ENCODE results near the gene HTT.
"Not testable (repeated sequence)": the region's sequence is repeated elsewhere in the genome, so short reads cannot be mapped to it uniquely, and the experiment has no call there.

Gene HTT

DNA sequence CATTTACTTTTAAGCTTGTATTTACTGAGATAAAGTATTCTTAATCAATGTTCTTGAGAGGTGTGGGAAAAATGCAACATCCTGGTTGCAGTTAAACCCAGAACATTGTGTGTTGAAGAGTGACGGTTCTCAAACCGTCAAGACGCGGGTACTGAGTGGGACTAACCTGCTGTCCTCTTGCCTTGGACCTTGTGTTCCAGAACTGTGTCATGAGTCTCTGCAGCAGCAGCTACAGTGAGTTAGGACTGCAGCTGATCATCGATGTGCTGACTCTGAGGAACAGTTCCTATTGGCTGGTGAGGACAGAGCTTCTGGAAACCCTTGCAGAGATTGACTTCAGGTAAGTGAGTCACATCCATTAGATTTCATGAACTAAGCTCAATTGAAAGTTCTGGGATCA, 59.7 kb downstream of the HTT start:
- H3K36me3 ChIP-seq (ENCODE audit: control insufficient read depth, insufficient read depth, low read length): peaks cover 41% of the 10 kb centered on the region
- no peak overlapping the region for H3K4me3 ChIP-seq (ENCODE audit: insufficient read depth, low read depth, low read length)
- H3K4me1 ChIP-seq (ENCODE audit: control insufficient read depth, insufficient read depth, low read length): no peaks in the 10 kb centered on the region
- no peak overlapping the region for H3K27ac ChIP-seq (ENCODE audit: insufficient read depth, low read depth, low read length, poor library complexity, severe bottlenecking)
- 94 to 97% methylated on average over 5 of the region's 5 CpGs for WGBS, 2 experiments
- no peaks in the 10 kb centered on the region for H3K9me3 ChIP-seq (ENCODE audit: control insufficient read depth, low read length)
- H3K27me3 ChIP-seq (ENCODE audit: control insufficient read depth, insufficient read depth, low read length, poor library complexity, severe bottlenecking): no peaks in the 10 kb centered on the region

- WGBS, 2 experiments: 93 to 98% methylated on average over 6 of the region's 6 CpGs
- Histone ChIP-seq H3K4me1 (ENCODE audit: control insufficient read depth, insufficient read depth, low read length) (no peaks in the 10 kb centered on the region), H3K27ac (ENCODE audit: insufficient read depth, low read depth, low read length, poor library complexity, severe bottlenecking) (no peak overlapping the region), H3K9me3 (ENCODE audit: control insufficient read depth, low read length) (no peaks in the 10 kb centered on the region), H3K4me3 (ENCODE audit: insufficient read depth, low read depth, low read length) (no peak overlapping the region), H3K27me3 (ENCODE audit: control insufficient read depth, insufficient read depth, low read length, poor library complexity, severe bottlenecking) (no peaks in the 10 kb centered on the region), H3K36me3 (ENCODE audit: control insufficient read depth, insufficient read depth, low read length) (peaks cover 36% of the 10 kb centered on the region)
Measured at GRCh38 chr4:3135155-3136011, 60.9 kb downstream of the HTT start.

DNA sequence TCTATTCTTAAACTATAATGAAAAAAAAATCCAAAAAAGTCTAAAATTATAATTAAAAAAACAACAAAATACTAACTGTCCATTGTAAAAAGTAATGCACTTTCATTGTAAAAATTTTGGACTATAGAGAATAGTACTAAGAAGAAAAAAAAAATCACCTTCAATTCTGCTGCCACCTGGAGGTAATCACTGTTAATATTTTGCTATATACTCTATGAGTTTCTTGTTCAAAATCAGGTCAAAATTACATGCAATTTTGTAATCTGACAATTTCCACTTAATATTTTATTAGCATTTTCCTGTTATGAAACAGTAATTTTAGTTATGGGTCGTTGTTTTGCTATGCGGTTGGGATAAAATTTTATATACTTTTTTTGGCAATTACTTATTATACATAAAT, 62.0 kb downstream of the HTT start:
- Histone ChIP-seq H3K27ac (ENCODE audit: insufficient read depth, low read depth, low read length, poor library complexity, severe bottlenecking) (no peak overlapping the region), H3K4me1 (ENCODE audit: control insufficient read depth, insufficient read depth, low read length) (no peaks in the 10 kb centered on the region), H3K36me3 (ENCODE audit: control insufficient read depth, insufficient read depth, low read length) (peaks cover 32% of the 10 kb centered on the region), H3K4me3 (ENCODE audit: insufficient read depth, low read depth, low read length) (no peak overlapping the region), H3K9me3 (ENCODE audit: control insufficient read depth, low read length) (no peaks in the 10 kb centered on the region), H3K27me3 (ENCODE audit: control insufficient read depth, insufficient read depth, low read length, poor library complexity, severe bottlenecking) (no peaks in the 10 kb centered on the region)
- WGBS, 2 experiments: no CpG with 5 or more reads among the region's 2 CpGs

DNA sequence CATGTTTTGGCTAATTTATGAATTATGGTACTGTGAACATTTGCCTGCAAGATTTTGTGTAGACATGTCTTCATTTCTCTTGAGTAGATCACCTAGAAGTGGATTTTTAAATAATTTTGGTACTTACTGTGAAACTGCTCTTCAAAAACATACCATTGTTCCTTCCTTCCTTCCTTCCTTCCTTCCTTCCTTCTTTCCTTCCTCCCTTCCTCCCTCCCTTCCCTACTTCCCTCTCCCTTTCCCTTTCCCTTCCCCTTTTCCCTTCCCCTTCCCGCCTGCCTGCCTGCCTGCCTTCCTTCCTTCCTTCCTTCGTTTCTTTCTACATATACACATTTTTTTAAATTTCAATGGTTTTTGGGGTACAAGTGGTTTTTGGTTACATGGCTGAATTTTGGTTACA, 63.4 kb downstream of the HTT start:
- H3K4me3 ChIP-seq (ENCODE audit: insufficient read depth, low read depth, low read length): no peak overlapping the region
- H3K27me3 ChIP-seq (ENCODE audit: control insufficient read depth, insufficient read depth, low read length, poor library complexity, severe bottlenecking): no peaks in the 10 kb centered on the region
- 88% methylated on average over 1 of the region's 2 CpGs; no CpG with 5 or more reads in 1 of the 2 experiments for WGBS, 2 experiments
- peaks cover 19% of the 10 kb centered on the region for H3K36me3 ChIP-seq (ENCODE audit: control insufficient read depth, insufficient read depth, low read length)
- no peaks in the 10 kb centered on the region for H3K4me1 ChIP-seq (ENCODE audit: control insufficient read depth, insufficient read depth, low read length)
- no peak overlapping the region for H3K27ac ChIP-seq (ENCODE audit: insufficient read depth, low read depth, low read length, poor library complexity, severe bottlenecking)
- H3K9me3 ChIP-seq (ENCODE audit: control insufficient read depth, low read length): no peaks in the 10 kb centered on the region

GRCh38 chr4:3145234-3145924, 70.9 kb downstream of the HTT start:
- Histone ChIP-seq H3K27me3 (ENCODE audit: control insufficient read depth, insufficient read depth, low read length, poor library complexity, severe bottlenecking) (no peaks in the 10 kb centered on the region), H3K27ac (ENCODE audit: insufficient read depth, low read depth, low read length, poor library complexity, severe bottlenecking) (no peak overlapping the region), H3K4me3 (ENCODE audit: insufficient read depth, low read depth, low read length) (no peak overlapping the region), H3K36me3 (ENCODE audit: control insufficient read depth, insufficient read depth, low read length) (peaks cover 39% of the 10 kb centered on the region), H3K9me3 (ENCODE audit: control insufficient read depth, low read length) (no peaks in the 10 kb centered on the region), H3K4me1 (ENCODE audit: control insufficient read depth, insufficient read depth, low read length) (no peaks in the 10 kb centered on the region)
- WGBS, 2 experiments: 88 to 100% methylated on average over 1 of the region's 2 CpGs

DNA sequence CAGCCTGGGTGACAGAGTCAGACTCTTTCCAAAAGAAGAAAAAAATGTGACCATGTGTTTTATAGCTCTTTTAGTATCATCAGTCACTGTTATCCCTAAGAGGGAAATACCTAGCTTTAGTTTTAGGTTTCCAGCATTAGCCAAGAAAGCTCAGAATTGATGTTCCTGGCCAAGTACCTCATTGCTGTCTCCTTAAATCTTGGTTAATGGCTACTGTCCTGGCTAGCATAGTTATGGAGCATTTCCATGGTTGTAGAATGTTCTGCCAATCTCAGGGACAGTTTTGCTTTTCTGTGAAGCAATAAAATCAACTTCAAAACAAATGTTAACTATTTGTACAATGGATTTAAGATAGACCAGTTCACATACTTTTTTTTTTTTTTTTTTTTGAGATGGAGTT, 74.4 kb downstream of the HTT start:
- Histone ChIP-seq H3K36me3 (ENCODE audit: control insufficient read depth, insufficient read depth, low read length) (peaks cover 41% of the 10 kb centered on the region), H3K4me3 (ENCODE audit: insufficient read depth, low read depth, low read length) (no peak overlapping the region), H3K4me1 (ENCODE audit: control insufficient read depth, insufficient read depth, low read length) (no peaks in the 10 kb centered on the region)

DNA sequence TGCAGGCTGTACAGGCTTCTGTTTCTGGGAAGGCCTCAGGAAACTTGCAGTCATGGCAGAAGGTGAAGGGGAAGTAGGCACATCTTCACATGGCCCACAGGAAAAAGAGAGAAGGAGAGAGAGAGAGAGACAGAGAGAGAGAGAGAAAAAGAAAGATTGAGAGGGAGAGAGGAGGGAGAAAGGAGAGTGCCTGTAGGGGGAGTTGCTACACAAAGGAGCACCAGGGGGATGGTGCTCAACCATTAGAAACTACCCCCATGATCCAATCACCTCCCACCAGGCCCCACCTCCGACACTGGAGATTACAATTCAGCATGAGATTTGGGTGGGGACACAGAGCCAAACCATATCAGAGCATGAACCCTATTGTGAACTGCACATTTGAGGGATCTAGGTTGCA, 76.8 kb downstream of the HTT start:
- H3K27ac ChIP-seq (ENCODE audit: insufficient read depth, low read depth, low read length, poor library complexity, severe bottlenecking); H3K27me3 ChIP-seq (ENCODE audit: control insufficient read depth, insufficient read depth, low read length, poor library complexity, severe bottlenecking); H3K4me1 ChIP-seq (ENCODE audit: control insufficient read depth, insufficient read depth, low read length); H3K9me3 ChIP-seq (ENCODE audit: control insufficient read depth, low read length); H3K4me3 ChIP-seq (ENCODE audit: insufficient read depth, low read depth, low read length): not testable (repeated sequence)
- H3K36me3 ChIP-seq (ENCODE audit: control insufficient read depth, insufficient read depth, low read length): peaks cover 46% of the 10 kb centered on the region
- WGBS, 2 experiments: 88 to 89% methylated on average over 1 of the region's 1 CpG

More for the DNA sequence above, 74.4 kb downstream of the HTT start:
- H3K27ac ChIP-seq (ENCODE audit: insufficient read depth, low read depth, low read length, poor library complexity, severe bottlenecking): no peak overlapping the region
- H3K27me3 ChIP-seq (ENCODE audit: control insufficient read depth, insufficient read depth, low read length, poor library complexity, severe bottlenecking): no peaks in the 10 kb centered on the region
- no peaks in the 10 kb centered on the region for H3K9me3 ChIP-seq (ENCODE audit: control insufficient read depth, low read length)

GRCh38 chr4:3157366-3157765, 82.9 kb downstream of the HTT start:
- no peaks in the 10 kb centered on the region for H3K4me1 ChIP-seq (ENCODE audit: control insufficient read depth, insufficient read depth, low read length)
- no peaks in the 10 kb centered on the region for H3K27me3 ChIP-seq (ENCODE audit: control insufficient read depth, insufficient read depth, low read length, poor library complexity, severe bottlenecking)
- no peak overlapping the region for H3K27ac ChIP-seq (ENCODE audit: insufficient read depth, low read depth, low read length, poor library complexity, severe bottlenecking)
- peaks cover 39% of the 10 kb centered on the region for H3K36me3 ChIP-seq (ENCODE audit: control insufficient read depth, insufficient read depth, low read length)
- 96 to 100% methylated on average over 4 of the region's 4 CpGs for WGBS, 2 experiments
- no peak overlapping the region for H3K4me3 ChIP-seq (ENCODE audit: insufficient read depth, low read depth, low read length)
- no peaks in the 10 kb centered on the region for H3K9me3 ChIP-seq (ENCODE audit: control insufficient read depth, low read length)

DNA sequence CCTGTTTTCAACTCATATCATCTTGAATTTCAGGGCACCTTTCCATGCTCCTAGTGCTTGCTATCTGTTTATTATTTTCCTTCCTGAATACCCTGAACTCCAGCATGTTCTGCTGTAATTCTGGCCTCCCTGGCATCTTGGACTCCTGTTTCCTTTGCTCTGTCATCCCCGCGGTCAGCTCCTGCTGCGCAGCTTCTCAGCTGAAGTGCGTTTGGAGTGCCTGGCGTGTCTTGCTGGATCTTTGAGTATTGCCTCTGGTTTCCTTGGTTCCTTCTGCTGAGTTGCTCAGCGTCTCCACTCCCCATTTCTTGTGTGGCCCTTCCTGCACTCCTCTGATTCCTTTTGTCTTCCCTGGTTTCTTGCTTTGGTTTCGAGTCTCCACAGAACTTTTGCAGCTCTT, 84.4 kb downstream of the HTT start:
- no peaks in the 10 kb centered on the region for H3K27me3 ChIP-seq (ENCODE audit: control insufficient read depth, insufficient read depth, low read length, poor library complexity, severe bottlenecking)
- H3K36me3 ChIP-seq (ENCODE audit: control insufficient read depth, insufficient read depth, low read length): peaks cover 30% of the 10 kb centered on the region
- H3K27ac ChIP-seq (ENCODE audit: insufficient read depth, low read depth, low read length, poor library complexity, severe bottlenecking): no peak overlapping the region
- no peak overlapping the region for H3K4me3 ChIP-seq (ENCODE audit: insufficient read depth, low read depth, low read length)
- WGBS, 2 experiments: 94 to 95% methylated on average over 7 of the region's 7 CpGs
- H3K9me3 ChIP-seq (ENCODE audit: control insufficient read depth, low read length): no peaks in the 10 kb centered on the region
- no peaks in the 10 kb centered on the region for H3K4me1 ChIP-seq (ENCODE audit: control insufficient read depth, insufficient read depth, low read length)

GRCh38 chr4:3160438-3160837, 86.0 kb downstream of the HTT start:
- peaks cover 25% of the 10 kb centered on the region for H3K36me3 ChIP-seq (ENCODE audit: control insufficient read depth, insufficient read depth, low read length)
- no peak overlapping the region for H3K4me3 ChIP-seq (ENCODE audit: insufficient read depth, low read depth, low read length)

More at GRCh38 chr4:3160438-3160837, 86.0 kb downstream of the HTT start:
- WGBS, 2 experiments: 94 to 96% methylated on average over 7 of the region's 7 CpGs
- no peaks in the 10 kb centered on the region for H3K9me3 ChIP-seq (ENCODE audit: control insufficient read depth, low read length)
- no peaks in the 10 kb centered on the region for H3K4me1 ChIP-seq (ENCODE audit: control insufficient read depth, insufficient read depth, low read length)
- no peak overlapping the region for H3K27ac ChIP-seq (ENCODE audit: insufficient read depth, low read depth, low read length, poor library complexity, severe bottlenecking)
- H3K27me3 ChIP-seq (ENCODE audit: control insufficient read depth, insufficient read depth, low read length, poor library complexity, severe bottlenecking): no peaks in the 10 kb centered on the region

All from ectodermal cell (in vitro differentiated cells).